GM12872 (cell line): ENCODE measurements around the gene ACVR2B.
A peak's percentile ranks its signal among the peaks of the same experiment; 100 is the strongest.

Experiments used
- CTCF ChIP-seq: IDR thresholded peaks from 3 replicates; pipeline ENCODE4 v1.5.1; 2011; ENCODE audit warnings: low read depth, mild to moderate bottlenecking, low read length, moderate library complexity; ENCODE audit not compliant: insufficient read depth

Gene ACVR2B

GRCh38 chr3:38521391-38521987 is 67.8 kb downstream of the ACVR2B start:
- TF ChIP-seq CTCF = peak; percentile 96

GRCh38 chr3:38522002-38522401 is 68.3 kb downstream of the ACVR2B start:
- TF ChIP-seq CTCF = no peak

GRCh38 chr3:38524141-38524739 is 70.5 kb downstream of the ACVR2B start:
- TF ChIP-seq CTCF = no peak

- no peak for TF ChIP-seq CTCF
Observed at GRCh38 chr3:38526792-38527191, 73.1 kb downstream of the ACVR2B start.

GRCh38 chr3:38528457-38528856 is 74.8 kb downstream of the ACVR2B start:
- no peak for TF ChIP-seq CTCF

- no peak for TF ChIP-seq CTCF
Observed at GRCh38 chr3:38532529-38532928, 78.8 kb downstream of the ACVR2B start.

- no peak for TF ChIP-seq CTCF
Observed at GRCh38 chr3:38533285-38533976, 79.7 kb downstream of the ACVR2B start.
